Measurements from ENCODE around the gene GOLGA1.
A peak's percentile ranks its signal among the peaks of the same experiment; 100 is the strongest.
"Not testable (repeated sequence)": the region's sequence is repeated elsewhere in the genome, so short reads cannot be mapped to it uniquely, and the experiment has no call there.

Gene GOLGA1

GRCh38 chr9:124964604-124965003, 23.7 kb upstream of the GOLGA1 start:
- H3K36me3 ChIP-seq = peaks cover 0 to 41% (median 18%) of the 10 kb centered on the region in 11 experiments; a peak in 14 of 22 replicates
- TF ChIP-seq Cebpa-rat (IDR thresholded peaks at IDR 0.05) = no peak
- H3K9me3 ChIP-seq (replicated peaks in 1 of 11) = no peaks in the 10 kb centered on the region
- no peak overlapping the region for H3K4me3 ChIP-seq
- H3K4me2 ChIP-seq = no peak overlapping the region
- no peak overlapping the region for H3K9ac ChIP-seq
- no peaks in the 10 kb centered on the region for H4K20me1 ChIP-seq
- peaks cover 0 to 14% (median 0%) of the 10 kb centered on the region in 10 experiments; a peak in 5 of 20 replicates for H3K4me1 ChIP-seq
- H3K27me3 ChIP-seq = no peaks in the 10 kb centered on the region
- H3K27ac ChIP-seq = no peak overlapping the region

GRCh38 chr9:124964056-124964455, 23.2 kb upstream of the GOLGA1 start:
- Histone ChIP-seq H3K4me1 (peaks cover 0 to 10% (median 0%) of the 10 kb centered on the region in 10 experiments; a peak in 4 of 20 replicates), H3K27ac (peak overlapping the region in 1 of 11 experiments; percentile 0; a peak in 1 of 22 replicates), H3K4me3 (no peak overlapping the region), H3K4me2 (no peak overlapping the region), H3K9me3 (replicated peaks in 1 of 11) (no peaks in the 10 kb centered on the region), H3K36me3 (peaks cover 0 to 36% (median 18%) of the 10 kb centered on the region in 11 experiments; a peak in 14 of 22 replicates), H4K20me1 (no peaks in the 10 kb centered on the region), H3K9ac (no peak overlapping the region), H3K27me3 (no peaks in the 10 kb centered on the region)
- no peak for TF ChIP-seq Cebpa-rat (IDR thresholded peaks at IDR 0.05)

- Histone ChIP-seq H3K9me3 (replicated peaks in 1 of 11) (no peaks in the 10 kb centered on the region), H3K9ac (no peak overlapping the region), H3K4me3 (no peak overlapping the region), H3K27ac (no peak overlapping the region), H3K27me3 (no peaks in the 10 kb centered on the region), H3K4me1 (peaks cover 0 to 8% (median 0%) of the 10 kb centered on the region in 10 experiments; a peak in 1 of 20 replicates), H3K36me3 (peaks cover 0 to 15% (median 0%) of the 10 kb centered on the region in 11 experiments; a peak in 6 of 22 replicates), H4K20me1 (no peaks in the 10 kb centered on the region), H3K4me2 (no peak overlapping the region)
- no peak for TF ChIP-seq Cebpa-rat (IDR thresholded peaks at IDR 0.05)
These were observed 19.5 kb upstream of the GOLGA1 start for GRCh38 chr9:124960409-124960752.

- H3K27ac ChIP-seq; H3K9me3 ChIP-seq (replicated peaks in 1 of 11); H3K27me3 ChIP-seq; H3K9ac ChIP-seq; H3K4me1 ChIP-seq; H4K20me1 ChIP-seq; H3K4me3 ChIP-seq; H3K4me2 ChIP-seq: not testable (repeated sequence)
- peaks cover 0 to 15% (median 0%) of the 10 kb centered on the region in 11 experiments; a peak in 5 of 22 replicates for H3K36me3 ChIP-seq
These were observed 19.0 kb upstream of the GOLGA1 start for GRCh38 chr9:124959671-124960408.

- H3K4me1 ChIP-seq = peaks cover 9 to 13% (median 11%) of the 10 kb centered on the region in 10 experiments
- no peaks in the 10 kb centered on the region for H3K9me3 ChIP-seq (replicated peaks in 1 of 11)
- no peak overlapping the region for H3K27ac ChIP-seq
- H4K20me1 ChIP-seq = no peaks in the 10 kb centered on the region
- no peak overlapping the region for H3K9ac ChIP-seq
- H3K4me3 ChIP-seq = no peak overlapping the region
- peaks cover 0 to 16% (median 0%) of the 10 kb centered on the region in 11 experiments; a peak in 3 of 22 replicates for H3K36me3 ChIP-seq
- no peak for TF ChIP-seq Cebpa-rat (IDR thresholded peaks at IDR 0.05)
- H3K4me2 ChIP-seq = no peak overlapping the region
- H3K27me3 ChIP-seq = no peaks in the 10 kb centered on the region
These were observed 13.4 kb upstream of the GOLGA1 start for GRCh38 chr9:124954255-124954654.

GRCh38 chr9:124950050-124950718, 9.3 kb upstream of the GOLGA1 start:
- Histone ChIP-seq H3K4me3 (no peak overlapping the region), H3K9ac (peak overlapping the region in 2 of 11 experiments; percentile 4 to 50; a peak in 1 of 22 replicates), H3K27me3 (no peaks in the 10 kb centered on the region), H3K4me1 (peaks cover 9 to 13% (median 11%) of the 10 kb centered on the region in 10 experiments), H3K4me2 (peak overlapping the region; percentile 6 to 57 (median 42)), H3K9me3 (replicated peaks in 1 of 11) (no peaks in the 10 kb centered on the region), H3K27ac (peak overlapping the region in 6 of 11 experiments; percentile 1 to 50 (median 16); a peak in 5 of 22 replicates), H4K20me1 (no peaks in the 10 kb centered on the region), H3K36me3 (peaks cover 0 to 16% (median 0%) of the 10 kb centered on the region in 11 experiments; a peak in 3 of 22 replicates)
- no peak for TF ChIP-seq Cebpa-rat (IDR thresholded peaks at IDR 0.05)

- Histone ChIP-seq H3K36me3 (peaks cover 0 to 16% (median 0%) of the 10 kb centered on the region in 11 experiments; a peak in 3 of 22 replicates), H3K27me3 (no peaks in the 10 kb centered on the region), H3K4me3 (no peak overlapping the region), H3K9ac (no peak overlapping the region), H4K20me1 (no peaks in the 10 kb centered on the region), H3K9me3 (replicated peaks in 1 of 11) (no peaks in the 10 kb centered on the region), H3K4me1 (peaks cover 9 to 13% (median 11%) of the 10 kb centered on the region in 10 experiments), H3K4me2 (no peak overlapping the region), H3K27ac (no peak overlapping the region)
- no peak for TF ChIP-seq Cebpa-rat (IDR thresholded peaks at IDR 0.05)
These were observed 8.5 kb upstream of the GOLGA1 start for GRCh38 chr9:124949387-124949786.

- peaks cover 9 to 15% (median 12%) of the 10 kb centered on the region in 10 experiments for H3K4me1 ChIP-seq
- no peak overlapping the region for H3K9ac ChIP-seq
- H4K20me1 ChIP-seq = no peaks in the 10 kb centered on the region
- H3K36me3 ChIP-seq = peaks cover 0 to 16% (median 0%) of the 10 kb centered on the region in 11 experiments; a peak in 1 of 22 replicates
- no peak overlapping the region for H3K27ac ChIP-seq
- no peak overlapping the region for H3K4me3 ChIP-seq
- no peaks in the 10 kb centered on the region for H3K9me3 ChIP-seq (replicated peaks in 1 of 11)
- no peaks in the 10 kb centered on the region for H3K27me3 ChIP-seq
- peak in 1 of 11 experiments; percentile 50; a peak in 1 of 22 replicates for TF ChIP-seq Cebpa-rat (IDR thresholded peaks at IDR 0.05)
- H3K4me2 ChIP-seq = no peak overlapping the region
These were observed 7.0 kb upstream of the GOLGA1 start for GRCh38 chr9:124947727-124948391.

GRCh38 chr9:124946167-124946566, 5.3 kb upstream of the GOLGA1 start:
- peaks cover 15 to 25% (median 22%) of the 10 kb centered on the region in 10 experiments for H3K4me1 ChIP-seq
- H3K4me2 ChIP-seq = no peak overlapping the region
- H4K20me1 ChIP-seq = no peaks in the 10 kb centered on the region
- no peak overlapping the region for H3K27ac ChIP-seq
- H3K9ac ChIP-seq = no peak overlapping the region
- TF ChIP-seq Cebpa-rat (IDR thresholded peaks at IDR 0.05) = no peak
- H3K9me3 ChIP-seq (replicated peaks in 1 of 11) = no peaks in the 10 kb centered on the region
- H3K27me3 ChIP-seq = no peaks in the 10 kb centered on the region
- 0 out of 22 replicates have a peak, but pooled peaks cover 0 to 3% (median 0%) of the 10 kb centered on the region in 11 experiments for H3K36me3 ChIP-seq
- H3K4me3 ChIP-seq = no peak overlapping the region
